Naive thymus-derived CD4-positive, alpha-beta T cell (primary cell): ENCODE data around the gene PACSIN3. TPM values are rescaled to one million over a fixed set of nuclear protein-coding genes. Genes with fewer than 3 reads are reported as not detected.

Experiments
- ATAC-seq: fragments of 150-1000 bp; cut with Tn5 transposase; 2 replicates; pipeline ENCODE4 v1.10.0; 2021; ENCODE audit warnings: mild to moderate bottlenecking, moderate library complexity
- CTCF ChIA-PET: fragments of 350-600 bp; sonication (Branson Sonifier 250); formaldehyde crosslinking; loops from one replicate; lab custom pipeline; 2021; ENCODE audit warnings: antibody characterized with exemption; lab: Charles Lee
- POLR2A ChIA-PET: fragments of 350-600 bp; sonication (Branson Sonifier 250); formaldehyde crosslinking; loops from one replicate; lab custom pipeline; 2021; ENCODE audit warnings: antibody characterized with exemption, inconsistent platforms; lab: Charles Lee
- DNase-seq, 9 donors: peaks; one replicate each; pipeline versions ENCODE4 v3.0.0 to v3.0.0-alpha.2; 2020 to 2022; ENCODE audit warnings: mixed read lengths in 1 of 9
- H3K27ac ChIP-seq: one replicate; pipeline ENCODE4 v1.7.0; 2013; ENCODE audit warnings: mild to moderate bottlenecking, low read depth, low read length, moderate library complexity
- H3K27me3 ChIP-seq, 2 donors: one replicate each; pipeline ENCODE4 v1.7.0; 2013; ENCODE audit warnings: low read length in 2 of 2, mild to moderate bottlenecking in 2 of 2, moderate library complexity in 2 of 2; ENCODE audit not compliant: control insufficient read depth in 2 of 2, insufficient read depth in 2 of 2
- H3K36me3 ChIP-seq, 3 experiments: 1 replicate in 2 of 3; 2 replicates in 1 of 3; pipeline ENCODE4 v1.7.0; 2013; ENCODE audit warnings: low read length in 3 of 3, mild to moderate bottlenecking in 3 of 3, moderate library complexity in 1 of 3; ENCODE audit not compliant: insufficient read depth in 3 of 3, control insufficient read depth in 2 of 3
- H3K4me1 ChIP-seq, 2 donors: one replicate each; pipeline ENCODE4 v1.7.0; 2013; ENCODE audit warnings: low read length in 2 of 2, mild to moderate bottlenecking in 2 of 2, moderate library complexity in 1 of 2; ENCODE audit not compliant: control insufficient read depth in 2 of 2, insufficient read depth in 2 of 2
- H3K4me3 ChIP-seq: 2 replicates; pipeline ENCODE4 v1.7.0; 2013; ENCODE audit warnings: mild to moderate bottlenecking, low read length
- H3K9me3 ChIP-seq, 3 experiments: 1 replicate in 2 of 3; 2 replicates in 1 of 3; pipeline ENCODE4 v1.7.0; 2013; ENCODE audit warnings: low read length in 3 of 3; ENCODE audit not compliant: control insufficient read depth in 2 of 3
- H3K27ac Mint-ChIP-seq, 9 donors: one replicate each; pipeline ENCODE4 v1.8.0; 2020 to 2022; ENCODE audit warnings: mixed read lengths in 9 of 9, mild to moderate bottlenecking in 8 of 9, moderate library complexity in 5 of 9, inconsistent platforms in 2 of 9
- H3K27me3 Mint-ChIP-seq, 5 donors: one replicate each; pipeline ENCODE4 v1.8.0; 2021 to 2022; ENCODE audit warnings: mixed read lengths in 5 of 5, mild to moderate bottlenecking in 1 of 5
- H3K36me3 Mint-ChIP-seq, 5 donors: one replicate each; pipeline ENCODE4 v1.8.0; 2020 to 2022; ENCODE audit warnings: mixed read lengths in 5 of 5, mild to moderate bottlenecking in 3 of 5, inconsistent platforms in 1 of 5
- H3K4me1 Mint-ChIP-seq, 7 donors: one replicate each; pipeline ENCODE4 v1.8.0; 2020 to 2022; ENCODE audit warnings: mixed read lengths in 7 of 7, mild to moderate bottlenecking in 3 of 7, inconsistent platforms in 1 of 7
- H3K4me3 Mint-ChIP-seq, 10 donors: one replicate each; pipeline ENCODE4 v1.8.0; 2020 to 2022; ENCODE audit warnings: mild to moderate bottlenecking in 10 of 10, mixed read lengths in 10 of 10, moderate library complexity in 6 of 10, inconsistent platforms in 2 of 10
- H3K9me3 Mint-ChIP-seq, 11 donors: one replicate each; pipeline ENCODE4 v1.8.0; 2020 to 2022; ENCODE audit warnings: mixed read lengths in 11 of 11, mild to moderate bottlenecking in 4 of 11, inconsistent platforms in 1 of 11, moderate library complexity in 1 of 11
- intact Hi-C, 2 donors: fragments of 100-400 bp; cut with micrococcal nuclease; formaldehyde crosslinking; loops; one replicate each; pipeline ENCODE4 v1.15.1; 2023
- polyA plus RNA-seq, 2 donors: library from polyadenylated mRNA; unstranded; fragments of 300-500 nt; fragmentation: Illumina TruSeq; gene quantifications; one replicate each; pipeline ENCODE4 v1.2.3, GENCODE V29; 2021
- total RNA-seq, 6 experiments: library from RNA in 5 of 6; stranded (reverse) in 5 of 6; gene quantifications; 1 replicate in 5 of 6; 2 replicates in 1 of 6; pipeline ENCODE4 v1.2.3 and lab custom pipeline; 2021 to 2026

The PACSIN3 gene
- total and polyA plus RNA-seq, 7 experiments from 2014 or later: 0.34 to 4.3 (median 0.82) TPM; not detected in 4

DNA sequence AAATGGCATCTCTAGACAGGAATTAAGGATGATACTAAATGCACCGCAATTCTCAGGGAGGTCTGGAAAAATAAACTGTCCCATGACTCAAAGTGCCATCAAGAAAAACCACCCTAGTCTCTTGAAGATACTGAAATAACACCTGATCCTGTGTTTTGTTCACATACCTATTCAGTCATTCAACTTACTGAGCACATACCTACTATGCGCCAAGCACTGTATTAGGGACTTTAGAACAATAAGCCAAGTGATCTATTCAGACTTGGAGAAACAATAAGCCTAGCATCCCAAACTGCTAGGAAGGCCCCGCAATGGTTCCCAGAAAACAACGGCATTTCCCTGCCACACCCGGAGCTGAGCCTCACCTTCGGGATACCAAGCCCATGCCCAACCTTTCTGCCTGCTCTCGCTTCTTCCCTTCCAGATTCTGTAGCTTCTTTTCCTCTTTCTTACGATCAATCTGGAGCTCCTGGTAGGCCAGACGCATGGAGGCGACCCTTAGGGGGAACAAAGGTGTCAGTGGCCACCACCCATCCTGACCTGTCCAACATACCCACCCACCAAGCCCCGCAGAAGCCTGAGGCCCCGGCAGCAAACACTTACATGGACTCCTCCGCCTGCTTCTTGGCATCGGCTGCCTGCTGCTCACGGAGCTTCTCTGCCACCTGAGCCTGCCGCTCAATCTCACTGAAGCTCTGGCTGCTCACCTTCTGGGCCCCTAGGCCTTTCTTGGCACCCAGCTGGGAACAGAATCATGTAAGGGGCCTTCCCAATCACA lies 15.0 kb downstream of the PACSIN3 start:
- intact Hi-C loops: loop anchor here in 1 of 2 donors (10.0 kb wide), 1 partner anchor 1046 kb away; the partner anchor contains the start of gene PHF21A
- ATAC-seq (no peak), DNase-seq (no peak)
- peaks cover 18 to 89% (median 19%) of the 10 kb centered on the region in 3 experiments for H3K36me3 ChIP-seq
- Mint-ChIP-seq H3K27me3 (no peaks in the 10 kb centered on the region), H3K36me3 (peaks cover 5 to 23% (median 10%) of the 10 kb centered on the region in 5 donors), H3K9me3 (no peaks in the 10 kb centered on the region), H3K27ac (peak overlapping the region in 3 of 9 donors; percentile 21 to 56 (median 29)), H3K4me3 (no peak overlapping the region), H3K4me1 (peaks cover 5 to 47% (median 39%) of the 10 kb centered on the region in 7 donors)
- POLR2A ChIA-PET: interaction anchor here (1.1 to 1.8 kb wide), 2 partner anchors 8 to 16 kb away, joined by 3 to 8 read pairs; no protein-coding TSS in a partner anchor
- H3K4me3 ChIP-seq: no peak overlapping the region
- no peaks in the 10 kb centered on the region for H3K9me3 ChIP-seq
- CTCF ChIA-PET: interaction anchor here (1.9 kb wide), 1 partner anchor 9 kb away, joined by 6 read pairs; no protein-coding TSS in a partner anchor
- no peaks in the 10 kb centered on the region for H3K27me3 ChIP-seq
- no peak overlapping the region for H3K27ac ChIP-seq
- peaks cover 10 to 23% of the 10 kb centered on the region in 2 donors for H3K4me1 ChIP-seq

DNA sequence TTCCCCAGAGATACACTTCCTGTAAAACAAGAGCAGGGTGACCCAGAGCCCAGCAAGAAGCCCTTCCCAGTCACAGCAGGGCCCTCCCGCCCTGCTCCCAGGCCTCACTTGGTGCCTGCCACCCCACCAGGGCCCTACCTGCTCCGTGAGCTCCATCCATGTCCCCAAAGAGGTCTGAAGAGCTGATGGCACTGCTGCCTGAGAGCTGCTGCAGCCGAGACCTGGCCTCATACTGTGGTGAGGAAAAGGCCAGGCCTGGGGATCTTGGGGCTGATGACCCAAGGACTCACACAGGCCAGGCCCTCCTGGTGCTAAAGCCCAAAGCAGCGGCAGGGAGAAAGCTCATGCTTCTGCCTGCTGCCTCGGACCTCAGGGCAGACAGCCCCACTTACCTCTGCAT lies 19.9 kb downstream of the PACSIN3 start:
- Histone ChIP-seq H3K4me3 (no peak overlapping the region), H3K4me1 (peaks cover 0 to 1% of the 10 kb centered on the region in 2 donors), H3K27me3 (no peaks in the 10 kb centered on the region), H3K9me3 (no peaks in the 10 kb centered on the region), H3K36me3 (peaks cover 19 to 95% (median 24%) of the 10 kb centered on the region in 3 experiments), H3K27ac (no peak overlapping the region)
- no peak overlapping the region for H3K27ac Mint-ChIP-seq
- no peak overlapping the region for H3K4me3 Mint-ChIP-seq
- H3K27me3 Mint-ChIP-seq: no peaks in the 10 kb centered on the region
- no peak for ATAC-seq
- intact Hi-C loops: no loop called here
- H3K9me3 Mint-ChIP-seq: no peaks in the 10 kb centered on the region
- POLR2A ChIA-PET: interaction anchor here (1.0 kb wide), 1 partner anchor 550 kb away, joined by 3 read pairs; the partner anchor contains the start of gene AGBL2
- no peak for DNase-seq
- H3K4me1 Mint-ChIP-seq: peaks cover 0 to 8% (median 6%) of the 10 kb centered on the region in 7 donors
- CTCF ChIA-PET: no interaction called here
- H3K36me3 Mint-ChIP-seq: peaks cover 0 to 20% (median 5%) of the 10 kb centered on the region in 5 donors

DNA sequence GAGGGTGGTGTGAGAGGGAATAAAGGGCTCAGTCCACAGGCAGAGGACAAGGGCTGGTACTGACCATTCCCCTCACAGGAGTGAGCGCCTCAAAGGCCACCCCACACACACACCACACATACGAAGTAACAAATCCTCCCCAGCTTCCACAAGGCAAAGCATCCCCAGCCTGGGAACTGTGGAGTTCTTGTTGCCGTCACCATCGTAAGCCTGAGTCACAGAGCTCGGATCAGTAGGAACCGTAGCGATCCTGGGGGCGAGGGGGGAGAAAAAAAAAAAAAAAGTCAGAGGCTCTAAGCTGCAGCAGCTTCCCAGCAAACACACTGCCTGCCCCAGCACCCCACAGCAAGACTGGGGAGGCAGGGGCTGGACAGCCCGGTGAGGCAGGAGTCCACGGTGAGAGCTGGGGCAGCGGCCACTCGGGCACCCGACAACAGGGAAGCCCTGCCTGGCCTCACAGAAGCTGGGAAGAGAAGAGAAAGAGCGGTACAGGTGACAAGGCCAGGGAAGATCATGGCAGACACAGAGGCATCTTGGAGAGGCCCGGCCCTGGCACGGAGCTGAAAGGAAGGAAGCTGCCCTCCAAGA lies 20.9 kb downstream of the PACSIN3 start:
- no peak overlapping the region for H3K4me3 Mint-ChIP-seq

DNA sequence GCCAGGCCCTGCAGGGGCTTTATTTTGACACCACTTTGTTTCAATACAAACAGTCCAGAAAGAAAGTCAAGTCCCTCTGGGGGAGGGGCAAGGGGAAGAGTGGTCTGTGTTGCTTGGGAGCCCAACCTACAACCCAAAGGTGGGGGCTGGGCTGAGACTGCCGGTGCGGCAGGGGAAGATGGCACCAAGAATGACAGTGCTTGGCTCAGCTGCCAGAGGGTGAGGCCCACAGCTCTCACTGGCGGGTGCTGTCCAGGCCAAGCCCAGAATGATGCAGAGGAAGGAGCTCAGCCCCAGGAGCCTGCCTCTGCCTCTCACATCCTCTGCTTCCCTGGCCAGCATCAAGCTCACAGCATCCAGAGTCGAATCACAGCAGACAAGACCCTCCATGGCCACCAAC lies 21.9 kb downstream of the PACSIN3 start:
- H3K9me3 Mint-ChIP-seq: no peaks in the 10 kb centered on the region
- H3K4me1 Mint-ChIP-seq: peaks cover 0 to 4% (median 0%) of the 10 kb centered on the region in 7 donors
- no peak for ATAC-seq
- no peaks in the 10 kb centered on the region for H3K27me3 Mint-ChIP-seq
- intact Hi-C loops: no loop called here
- CTCF ChIA-PET: interaction anchor here (0.9 to 1.1 kb wide), 2 partner anchors 11 to 273 kb away, joined by 4 to 5 read pairs; no protein-coding TSS in a partner anchor
- no peak for DNase-seq
- no peak overlapping the region for H3K27ac ChIP-seq
- peaks cover 0 to 6% of the 10 kb centered on the region in 2 donors for H3K4me1 ChIP-seq
- peaks cover 19 to 76% (median 24%) of the 10 kb centered on the region in 3 experiments for H3K36me3 ChIP-seq
- peaks cover 0 to 19% (median 0%) of the 10 kb centered on the region in 5 donors for H3K36me3 Mint-ChIP-seq
- H3K4me3 Mint-ChIP-seq: no peak overlapping the region
- no peaks in the 10 kb centered on the region for H3K27me3 ChIP-seq
- no peak overlapping the region for H3K27ac Mint-ChIP-seq
- POLR2A ChIA-PET: no interaction called here
- H3K9me3 ChIP-seq: no peaks in the 10 kb centered on the region
- no peak overlapping the region for H3K4me3 ChIP-seq

More for the DNA sequence above, 20.9 kb downstream of the PACSIN3 start:
- Histone ChIP-seq H3K36me3 (peaks cover 19 to 85% (median 24%) of the 10 kb centered on the region in 3 experiments), H3K4me1 (peaks cover 0 to 6% of the 10 kb centered on the region in 2 donors), H3K27ac (no peak overlapping the region), H3K9me3 (no peaks in the 10 kb centered on the region), H3K4me3 (no peak overlapping the region), H3K27me3 (no peaks in the 10 kb centered on the region)
- intact Hi-C loops: no loop called here
- Mint-ChIP-seq H3K36me3 (peaks cover 0 to 19% (median 0%) of the 10 kb centered on the region in 5 donors), H3K27me3 (no peaks in the 10 kb centered on the region), H3K4me1 (peaks cover 0 to 4% (median 0%) of the 10 kb centered on the region in 7 donors), H3K9me3 (no peaks in the 10 kb centered on the region), H3K27ac (no peak overlapping the region)
- POLR2A ChIA-PET: interaction anchor here (0.6 to 1.1 kb wide), 3 partner anchors 11 to 317 kb away, joined by 3 to 4 read pairs (median 3); partner anchors contain the start of gene ARFGAP2
- DNase-seq: no peak
- CTCF ChIA-PET: no interaction called here
- no peak for ATAC-seq

DNA sequence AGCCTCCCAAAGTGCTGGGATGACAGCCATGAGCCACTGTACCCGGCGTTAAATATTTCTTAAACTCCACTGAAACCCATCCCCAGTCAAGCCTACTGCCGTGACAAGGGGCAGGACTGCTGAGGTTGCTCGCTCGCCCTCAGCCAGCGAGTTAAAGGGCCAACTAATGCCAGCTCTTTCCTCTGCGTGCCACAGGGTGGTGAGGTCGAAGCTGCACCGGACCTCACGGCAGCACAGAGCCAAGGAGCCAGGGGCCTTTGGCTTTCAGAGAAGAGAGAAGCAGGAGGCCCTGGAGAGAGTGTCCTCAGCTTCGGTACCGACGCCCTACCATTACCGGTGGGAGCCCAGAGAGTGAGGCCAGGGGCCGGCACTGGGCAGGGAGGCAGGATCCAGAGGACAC lies 22.3 kb downstream of the PACSIN3 start:
- intact Hi-C loops: no loop called here
- H3K27me3 ChIP-seq: no peaks in the 10 kb centered on the region
- ChIA-PET POLR2A (no interaction called here), CTCF (interaction anchor here (0.9 to 1.3 kb wide), 3 partner anchors 11 to 272 kb away, joined by 4 to 5 read pairs (median 4); no protein-coding TSS in a partner anchor)
- DNase-seq (no peak), ATAC-seq (no peak)
- Mint-ChIP-seq H3K27me3 (no peaks in the 10 kb centered on the region), H3K36me3 (peaks cover 0 to 19% (median 0%) of the 10 kb centered on the region in 5 donors), H3K4me1 (peaks cover 0 to 4% (median 0%) of the 10 kb centered on the region in 7 donors), H3K9me3 (no peaks in the 10 kb centered on the region), H3K27ac (no peak overlapping the region), H3K4me3 (no peak overlapping the region)
- H3K4me3 ChIP-seq: no peak overlapping the region
- H3K9me3 ChIP-seq: no peaks in the 10 kb centered on the region
- H3K4me1 ChIP-seq: peaks cover 0 to 6% of the 10 kb centered on the region in 2 donors
- peaks cover 19 to 72% (median 24%) of the 10 kb centered on the region in 3 experiments for H3K36me3 ChIP-seq
- no peak overlapping the region for H3K27ac ChIP-seq

DNA sequence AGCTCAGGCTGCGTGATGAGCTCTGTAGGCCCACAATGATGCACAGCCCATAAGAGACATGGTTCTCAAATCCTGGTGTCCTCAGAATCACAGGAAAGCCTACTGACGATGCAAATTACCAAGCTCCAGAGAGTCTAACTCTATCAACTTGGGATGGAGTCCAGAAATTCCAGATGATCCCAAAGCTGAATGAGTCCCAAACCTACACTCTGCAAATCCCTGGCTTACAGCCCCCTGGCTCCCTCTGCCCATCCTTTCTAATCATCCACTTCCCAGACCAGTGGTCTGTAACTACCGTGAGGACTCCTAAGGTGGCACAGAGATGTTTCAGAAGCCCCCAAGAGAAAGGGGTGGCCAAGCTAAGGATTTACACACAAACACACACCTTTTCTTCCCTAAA lies 23.0 kb downstream of the PACSIN3 start:
- DNase-seq: no peak
- Mint-ChIP-seq H3K36me3 (peaks cover 0 to 18% (median 0%) of the 10 kb centered on the region in 5 donors), H3K9me3 (no peaks in the 10 kb centered on the region)

More for the DNA sequence above, 23.0 kb downstream of the PACSIN3 start:
- Histone ChIP-seq H3K4me3 (no peak overlapping the region), H3K9me3 (no peaks in the 10 kb centered on the region), H3K27me3 (no peaks in the 10 kb centered on the region), H3K27ac (no peak overlapping the region), H3K4me1 (peaks cover 0 to 6% of the 10 kb centered on the region in 2 donors), H3K36me3 (peaks cover 13 to 65% (median 23%) of the 10 kb centered on the region in 3 experiments)
- intact Hi-C loops: no loop called here
- ATAC-seq: no peak
- H3K27ac Mint-ChIP-seq: peak overlapping the region in 1 of 9 donors; percentile 66
- peaks cover 0 to 4% (median 0%) of the 10 kb centered on the region in 7 donors for H3K4me1 Mint-ChIP-seq
- CTCF ChIA-PET: interaction anchor here (0.6 to 1.6 kb wide), 9 partner anchors 9 to 673 kb away, joined by 3 to 24 read pairs (median 4); no protein-coding TSS in a partner anchor
- H3K27me3 Mint-ChIP-seq: no peaks in the 10 kb centered on the region
- POLR2A ChIA-PET: interaction anchor here (0.6 to 1.3 kb wide), 6 partner anchors 9 to 57 kb away, joined by 3 to 8 read pairs (median 4); no protein-coding TSS in a partner anchor
- no peak overlapping the region for H3K4me3 Mint-ChIP-seq
